Brain microvascular endothelial cell (primary cell): ENCODE measurements around the gene CAMTA1.
"Not testable (repeated sequence)": the region's sequence is repeated elsewhere in the genome, so short reads cannot be mapped to it uniquely, and the experiment has no call there.

Source experiments
- DNase-seq: peaks from one replicate; pipeline ENCODE4 v3.0.0-alpha.2; 2020
- H3K27ac ChIP-seq: fragments of 250-450 bp; sonication (Bioruptor Pico); 2 replicates; pipeline ENCODE4 v1.5.1; 2020; ENCODE audit warnings: mild to moderate bottlenecking, moderate library complexity
- H3K27me3 ChIP-seq: fragments of 250-450 bp; sonication (Bioruptor Pico); replicated peaks from 2 replicates; pipeline ENCODE4 v1.5.1; 2020; ENCODE audit warnings: mild to moderate bottlenecking
- H3K36me3 ChIP-seq: fragments of 250-450 bp; sonication (Bioruptor Pico); replicated peaks from 2 replicates; pipeline ENCODE4 v1.5.1; 2020; ENCODE audit warnings: mild to moderate bottlenecking
- H3K4me3 ChIP-seq: 2 replicates; pipeline ENCODE4 v1.5.1; 2011; ENCODE audit warnings: low read depth, mild to moderate bottlenecking, control low read depth, low read length, moderate library complexity
- in situ Hi-C: cut with HindIII; loops from 2 replicates; pipeline ENCODE4 v1.10.0; 2017; ENCODE audit warnings: low sequenced_read_pairs, low pct_ligation_motif_present
- TF ChIP-seq, protein P1 (sequence below): IDR thresholded peaks from 2 replicates; pipeline ENCODE4 v1.5.1; 2011; ENCODE audit warnings: low read depth, mild to moderate bottlenecking, moderate library complexity, low read length, control low read depth, inconsistent platforms; ENCODE audit errors: missing control alignments

CAMTA1 gene, protein sequence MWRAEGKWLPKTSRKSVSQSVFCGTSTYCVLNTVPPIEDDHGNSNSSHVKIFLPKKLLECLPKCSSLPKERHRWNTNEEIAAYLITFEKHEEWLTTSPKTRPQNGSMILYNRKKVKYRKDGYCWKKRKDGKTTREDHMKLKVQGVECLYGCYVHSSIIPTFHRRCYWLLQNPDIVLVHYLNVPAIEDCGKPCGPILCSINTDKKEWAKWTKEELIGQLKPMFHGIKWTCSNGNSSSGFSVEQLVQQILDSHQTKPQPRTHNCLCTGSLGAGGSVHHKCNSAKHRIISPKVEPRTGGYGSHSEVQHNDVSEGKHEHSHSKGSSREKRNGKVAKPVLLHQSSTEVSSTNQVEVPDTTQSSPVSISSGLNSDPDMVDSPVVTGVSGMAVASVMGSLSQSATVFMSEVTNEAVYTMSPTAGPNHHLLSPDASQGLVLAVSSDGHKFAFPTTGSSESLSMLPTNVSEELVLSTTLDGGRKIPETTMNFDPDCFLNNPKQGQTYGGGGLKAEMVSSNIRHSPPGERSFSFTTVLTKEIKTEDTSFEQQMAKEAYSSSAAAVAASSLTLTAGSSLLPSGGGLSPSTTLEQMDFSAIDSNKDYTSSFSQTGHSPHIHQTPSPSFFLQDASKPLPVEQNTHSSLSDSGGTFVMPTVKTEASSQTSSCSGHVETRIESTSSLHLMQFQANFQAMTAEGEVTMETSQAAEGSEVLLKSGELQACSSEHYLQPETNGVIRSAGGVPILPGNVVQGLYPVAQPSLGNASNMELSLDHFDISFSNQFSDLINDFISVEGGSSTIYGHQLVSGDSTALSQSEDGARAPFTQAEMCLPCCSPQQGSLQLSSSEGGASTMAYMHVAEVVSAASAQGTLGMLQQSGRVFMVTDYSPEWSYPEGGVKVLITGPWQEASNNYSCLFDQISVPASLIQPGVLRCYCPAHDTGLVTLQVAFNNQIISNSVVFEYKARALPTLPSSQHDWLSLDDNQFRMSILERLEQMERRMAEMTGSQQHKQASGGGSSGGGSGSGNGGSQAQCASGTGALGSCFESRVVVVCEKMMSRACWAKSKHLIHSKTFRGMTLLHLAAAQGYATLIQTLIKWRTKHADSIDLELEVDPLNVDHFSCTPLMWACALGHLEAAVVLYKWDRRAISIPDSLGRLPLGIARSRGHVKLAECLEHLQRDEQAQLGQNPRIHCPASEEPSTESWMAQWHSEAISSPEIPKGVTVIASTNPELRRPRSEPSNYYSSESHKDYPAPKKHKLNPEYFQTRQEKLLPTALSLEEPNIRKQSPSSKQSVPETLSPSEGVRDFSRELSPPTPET (N-terminal part only)

GRCh38 chr1:6785318-6785727 lies at the start of gene CAMTA1:
Gene CAMTA1, plus strand, starts transcription at chr1:6785454. Its CDS starts 77 bp downstream, at chr1:6785531.
- in situ Hi-C loops = no loop called here
- no peaks in the 10 kb centered on the region for H3K36me3 ChIP-seq
- peak within 1 kb of the TSS; percentile 67 for H3K4me3 ChIP-seq
- TF ChIP-seq, protein P1, sequence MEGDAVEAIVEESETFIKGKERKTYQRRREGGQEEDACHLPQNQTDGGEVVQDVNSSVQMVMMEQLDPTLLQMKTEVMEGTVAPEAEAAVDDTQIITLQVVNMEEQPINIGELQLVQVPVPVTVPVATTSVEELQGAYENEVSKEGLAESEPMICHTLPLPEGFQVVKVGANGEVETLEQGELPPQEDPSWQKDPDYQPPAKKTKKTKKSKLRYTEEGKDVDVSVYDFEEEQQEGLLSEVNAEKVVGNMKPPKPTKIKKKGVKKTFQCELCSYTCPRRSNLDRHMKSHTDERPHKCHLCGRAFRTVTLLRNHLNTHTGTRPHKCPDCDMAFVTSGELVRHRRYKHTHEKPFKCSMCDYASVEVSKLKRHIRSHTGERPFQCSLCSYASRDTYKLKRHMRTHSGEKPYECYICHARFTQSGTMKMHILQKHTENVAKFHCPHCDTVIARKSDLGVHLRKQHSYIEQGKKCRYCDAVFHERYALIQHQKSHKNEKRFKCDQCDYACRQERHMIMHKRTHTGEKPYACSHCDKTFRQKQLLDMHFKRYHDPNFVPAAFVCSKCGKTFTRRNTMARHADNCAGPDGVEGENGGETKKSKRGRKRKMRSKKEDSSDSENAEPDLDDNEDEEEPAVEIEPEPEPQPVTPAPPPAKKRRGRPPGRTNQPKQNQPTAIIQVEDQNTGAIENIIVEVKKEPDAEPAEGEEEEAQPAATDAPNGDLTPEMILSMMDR = no peak
- peak within 1 kb of the TSS; percentile 97 for H3K27ac ChIP-seq
- DNase-seq = no peak
- no peaks in the 10 kb centered on the region for H3K27me3 ChIP-seq

DNA sequence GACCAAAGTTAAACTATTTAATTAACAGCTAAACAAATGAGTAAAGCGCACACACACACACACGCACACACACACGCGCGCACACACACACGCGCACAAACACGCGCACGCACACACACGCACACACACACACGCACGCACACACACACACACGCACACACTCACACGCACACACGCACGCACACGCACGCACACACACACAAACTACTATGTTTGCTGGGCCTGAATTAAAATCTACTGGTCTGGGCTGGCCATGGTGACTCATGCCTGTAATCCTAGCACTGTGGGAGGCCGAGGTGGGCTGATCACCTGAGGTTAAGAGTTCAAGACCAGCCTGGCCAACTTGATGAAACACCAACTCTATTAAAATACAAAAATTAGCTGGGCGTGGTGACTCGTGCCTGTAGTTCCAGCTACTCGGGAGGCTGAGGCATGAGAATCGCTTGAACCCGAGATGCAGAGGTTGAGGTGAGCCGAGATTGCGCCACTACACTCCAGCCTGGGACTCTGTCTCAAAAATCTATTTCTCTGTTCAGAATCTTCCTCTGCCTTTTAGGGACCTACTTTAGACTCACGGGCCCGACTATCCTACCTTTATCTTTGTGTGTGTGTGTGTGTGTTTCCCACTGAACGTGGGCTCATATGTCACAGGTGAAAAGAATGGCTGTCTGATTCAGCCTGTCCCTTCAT lies 46.1 kb upstream of the CAMTA1 start:
- in situ Hi-C loops = no loop called here
- TF ChIP-seq, protein P1 = no peak
- H3K27me3 ChIP-seq = no peaks in the 10 kb centered on the region

GRCh38 chr1:6742676-6743188 lies 42.5 kb upstream of the CAMTA1 start:
- in situ Hi-C loops, H3K27ac ChIP-seq, H3K36me3 ChIP-seq, DNase-seq, H3K27me3 ChIP-seq, H3K4me3 ChIP-seq: not testable (repeated sequence)

More for the DNA sequence above, 46.1 kb upstream of the CAMTA1 start:
- DNase-seq = no peak
- Histone ChIP-seq H3K36me3 (no peaks in the 10 kb centered on the region), H3K27ac (no peak overlapping the region), H3K4me3 (no peak overlapping the region)

DNA sequence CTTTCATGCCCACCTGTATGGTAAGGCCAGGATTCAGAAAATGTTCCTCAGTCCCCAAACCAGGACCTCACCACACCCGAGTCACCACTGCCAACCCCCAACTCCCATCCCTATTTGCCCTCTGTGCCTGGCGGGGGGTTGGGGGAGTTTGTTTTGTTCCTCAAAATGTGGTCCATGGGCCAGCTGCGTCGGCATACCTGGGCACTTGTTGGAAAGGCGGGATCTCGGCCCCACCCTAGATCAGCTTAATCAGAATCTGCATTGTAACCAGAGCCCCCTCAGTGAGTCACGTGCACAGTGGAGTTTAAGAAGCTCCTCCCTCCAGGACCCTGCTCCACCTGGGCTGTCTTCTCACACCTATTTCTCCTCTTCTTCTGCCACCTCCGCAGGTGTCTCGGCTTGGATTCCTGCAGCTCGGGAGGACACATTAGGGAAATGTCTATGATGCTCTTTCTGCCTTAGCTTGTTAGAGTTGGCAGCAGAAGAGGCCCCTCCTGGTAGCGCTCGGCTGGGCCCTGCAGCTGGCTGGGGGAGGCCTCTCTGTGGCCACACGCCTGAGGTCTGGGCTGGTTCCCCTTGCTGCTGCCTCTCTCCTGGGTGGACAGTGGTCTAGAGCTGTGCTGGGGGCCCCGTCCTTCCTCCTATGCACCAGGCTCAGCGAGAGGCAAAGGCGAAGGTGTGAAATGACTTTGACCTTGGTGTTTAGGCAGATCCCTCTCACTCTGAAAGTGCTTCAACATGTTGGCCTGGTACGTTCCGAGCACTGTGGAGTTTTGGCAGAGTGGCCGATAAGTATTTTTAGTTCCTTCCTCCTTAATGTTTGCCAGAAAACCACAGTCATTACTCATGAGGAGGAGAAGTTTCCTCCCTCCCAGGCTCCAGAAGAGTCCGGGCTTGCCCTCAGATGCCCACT lies 41.8 kb upstream of the CAMTA1 start:
- H3K4me3 ChIP-seq = no peak overlapping the region

DNA sequence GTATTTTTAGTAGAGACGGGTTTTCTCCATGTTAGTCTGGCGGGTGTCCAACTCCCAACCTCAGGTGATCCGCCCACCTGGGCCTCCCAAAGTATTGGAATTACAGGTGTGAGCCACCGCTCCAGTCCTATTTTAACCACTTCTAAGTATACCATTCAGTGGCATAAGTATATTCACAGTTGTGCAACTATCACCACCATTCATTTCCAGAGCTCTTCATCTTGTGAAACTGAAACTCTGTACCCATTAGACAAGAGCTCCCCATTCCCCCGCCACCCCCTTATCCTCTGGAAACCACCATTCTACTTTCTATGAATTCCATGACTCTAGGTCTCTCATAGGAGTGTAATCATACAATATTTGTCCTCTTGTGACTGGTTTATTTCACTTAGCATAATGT lies 40.2 kb upstream of the CAMTA1 start:
- TF ChIP-seq, protein P1 = no peak

More for the DNA sequence above, 41.8 kb upstream of the CAMTA1 start:
- in situ Hi-C loops = no loop called here
- Histone ChIP-seq H3K27ac (no peak overlapping the region), H3K36me3 (no peaks in the 10 kb centered on the region), H3K27me3 (peaks cover 8% of the 10 kb centered on the region)
- TF ChIP-seq, protein P1 = no peak
- DNase-seq = peak; percentile 54

More for the DNA sequence above, 40.2 kb upstream of the CAMTA1 start:
- Histone ChIP-seq H3K36me3 (no peaks in the 10 kb centered on the region), H3K4me3 (no peak overlapping the region), H3K27me3 (peaks cover 11% of the 10 kb centered on the region), H3K27ac (no peak overlapping the region)
- in situ Hi-C loops = no loop called here
- DNase-seq = no peak
